OCI-M2 (cell line): ENCODE measurements around the gene ATG5.

Experiments
- DNase-seq: peaks from one replicate; lab custom pipeline; 2025; ENCODE audit not compliant: unreplicated experiment; lab: John Stamatoyannopoulos, UW

The ATG5 gene

DNA sequence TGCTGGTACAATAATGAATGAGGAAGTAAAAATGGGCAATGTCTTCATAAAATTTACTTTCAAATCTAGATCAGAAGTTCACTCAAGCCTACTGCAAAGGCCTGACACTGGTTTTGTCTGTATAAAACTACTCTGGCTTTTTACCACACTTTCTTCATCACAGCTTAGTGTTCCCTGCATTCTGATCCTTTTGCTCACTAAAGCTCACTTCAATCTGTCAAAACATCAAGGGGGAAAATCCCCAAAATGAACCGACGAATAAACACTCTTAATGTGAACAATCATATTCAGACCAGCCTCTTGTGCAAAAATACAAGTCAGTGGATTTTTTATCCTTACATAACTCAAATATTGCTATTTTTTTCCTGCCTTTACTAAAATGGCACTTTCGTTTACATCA lies 140.9 kb downstream of the ATG5 start:
- no peak for DNase-seq

DNA sequence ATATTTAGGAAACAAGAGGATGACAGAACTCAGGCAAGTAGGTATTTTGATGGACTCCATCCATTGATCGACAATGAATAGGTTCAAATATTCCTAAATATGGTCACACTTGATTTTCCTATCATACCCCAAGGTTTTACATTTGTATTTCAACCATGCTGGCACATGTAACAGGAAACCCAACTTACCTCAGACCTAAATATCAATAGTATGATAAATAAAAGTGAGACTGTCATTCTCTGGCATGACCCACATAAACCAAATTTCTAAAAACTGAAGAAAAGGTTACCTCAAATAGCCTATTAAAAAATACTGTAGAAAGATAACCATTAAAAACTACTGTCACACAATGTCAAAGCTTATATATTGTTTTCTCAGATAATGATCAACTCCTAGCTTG lies 142.1 kb downstream of the ATG5 start:
- no peak for DNase-seq

DNA sequence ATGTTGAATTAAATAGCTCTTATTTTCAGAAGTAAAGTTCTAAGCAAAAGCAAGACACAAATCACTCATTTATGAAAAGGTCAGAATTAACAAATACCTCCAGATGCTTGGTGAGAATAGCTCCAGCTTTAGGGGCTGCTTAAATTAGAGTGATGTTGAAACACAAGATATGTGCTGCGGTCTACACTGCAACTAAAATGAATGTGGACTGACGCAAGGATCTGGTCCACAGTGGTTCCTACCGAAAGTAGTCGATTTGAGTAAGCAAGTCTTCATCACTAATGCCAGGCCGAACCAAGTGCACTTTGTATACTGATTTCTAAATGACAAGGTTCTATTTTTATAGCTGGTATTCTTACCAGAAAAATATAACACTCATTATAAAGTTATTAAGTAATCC lies 143.1 kb downstream of the ATG5 start:
- no peak for DNase-seq

DNA sequence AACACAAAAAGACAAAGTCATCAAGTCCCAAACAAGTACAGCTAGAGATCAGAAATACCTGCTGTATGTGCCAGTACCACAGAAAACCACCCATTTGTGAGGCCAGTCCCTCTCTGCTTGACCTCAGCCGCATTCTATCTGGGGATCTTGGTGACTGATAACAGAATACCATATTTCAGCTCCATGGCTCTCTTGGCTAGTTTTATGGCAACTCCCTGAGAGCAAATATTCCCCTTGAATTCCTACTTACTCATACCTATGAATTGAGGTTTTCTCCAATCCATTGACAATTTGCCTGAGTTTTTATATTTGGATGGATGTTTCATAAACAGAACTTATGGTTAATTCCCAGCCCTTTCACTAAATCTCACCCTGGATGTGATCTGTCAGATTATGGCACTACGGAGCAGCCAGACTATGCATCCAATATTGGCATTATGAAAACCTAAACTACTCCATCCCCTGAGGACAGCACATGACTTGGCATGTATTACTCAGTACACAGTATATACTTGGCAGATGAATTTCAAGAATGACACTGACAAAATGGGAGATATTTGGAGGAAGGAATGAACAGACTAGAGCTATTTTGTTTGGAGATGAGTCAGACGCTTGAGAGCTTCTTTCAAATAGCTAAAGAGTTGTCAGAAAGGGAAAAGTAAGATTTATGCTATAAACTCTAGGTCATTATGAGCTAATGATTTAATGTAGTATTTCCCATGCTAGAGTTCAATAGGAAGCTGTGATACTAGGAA lies 143.7 kb downstream of the ATG5 start:
- no peak for DNase-seq

DNA sequence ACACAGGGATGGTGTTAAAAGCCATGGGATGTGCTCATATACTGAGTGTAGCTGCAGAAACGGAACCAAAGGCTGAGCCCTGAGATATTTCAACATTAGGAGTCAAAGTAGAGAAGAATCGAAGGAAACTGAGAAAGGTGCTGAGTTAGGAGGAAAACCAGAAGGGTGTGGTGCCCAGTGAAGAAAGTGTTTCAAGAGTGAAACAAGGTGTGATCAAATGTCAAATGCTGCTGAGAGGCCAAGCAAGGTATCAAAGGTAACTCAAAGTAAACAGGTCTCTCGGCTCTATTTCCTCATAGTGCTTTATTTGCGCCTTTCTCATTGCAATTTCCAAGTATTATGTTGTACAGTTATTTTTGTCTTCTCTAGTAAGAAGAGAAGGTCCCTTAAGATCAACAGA lies 145.4 kb downstream of the ATG5 start:
- DNase-seq, result no peak

DNA sequence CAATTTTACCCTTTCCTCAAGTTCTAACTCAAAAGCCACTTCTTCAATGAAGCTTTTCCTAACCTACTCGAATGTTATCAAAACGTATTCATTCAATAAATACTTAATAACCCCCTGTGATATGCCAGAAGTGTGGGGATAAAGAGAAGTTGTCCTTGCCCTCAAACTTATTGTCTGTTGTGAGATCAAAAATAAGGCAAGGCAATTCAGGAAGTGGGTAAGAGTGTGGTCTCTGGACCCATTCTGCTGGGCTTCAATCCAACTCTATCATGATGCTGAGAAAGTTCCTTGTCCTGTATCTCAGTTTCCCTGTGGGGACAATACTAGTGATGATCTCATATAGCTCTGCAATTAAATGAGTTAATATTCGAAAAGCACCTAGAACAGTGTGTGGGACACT lies 146.7 kb downstream of the ATG5 start:
- DNase-seq, result no peak

DNA sequence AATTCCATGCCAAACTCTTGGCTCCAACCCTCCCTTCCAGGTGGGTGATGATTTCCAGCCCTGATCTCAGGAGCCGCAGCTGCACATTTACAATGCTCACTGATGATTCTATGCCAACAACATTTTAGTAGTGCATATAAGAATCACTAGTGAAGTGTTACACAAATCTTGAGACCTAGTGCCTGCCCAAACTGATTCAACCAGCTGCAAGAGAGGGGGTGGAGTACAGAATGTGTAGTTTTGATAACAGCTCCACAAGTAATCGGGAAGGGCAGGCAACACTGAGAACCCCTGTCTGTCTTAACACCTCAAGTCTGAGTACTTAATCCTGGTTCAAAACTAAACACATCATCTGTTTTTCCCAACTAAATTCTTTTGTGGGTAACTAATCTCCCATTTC lies 147.8 kb downstream of the ATG5 start:
- DNase-seq, result no peak

DNA sequence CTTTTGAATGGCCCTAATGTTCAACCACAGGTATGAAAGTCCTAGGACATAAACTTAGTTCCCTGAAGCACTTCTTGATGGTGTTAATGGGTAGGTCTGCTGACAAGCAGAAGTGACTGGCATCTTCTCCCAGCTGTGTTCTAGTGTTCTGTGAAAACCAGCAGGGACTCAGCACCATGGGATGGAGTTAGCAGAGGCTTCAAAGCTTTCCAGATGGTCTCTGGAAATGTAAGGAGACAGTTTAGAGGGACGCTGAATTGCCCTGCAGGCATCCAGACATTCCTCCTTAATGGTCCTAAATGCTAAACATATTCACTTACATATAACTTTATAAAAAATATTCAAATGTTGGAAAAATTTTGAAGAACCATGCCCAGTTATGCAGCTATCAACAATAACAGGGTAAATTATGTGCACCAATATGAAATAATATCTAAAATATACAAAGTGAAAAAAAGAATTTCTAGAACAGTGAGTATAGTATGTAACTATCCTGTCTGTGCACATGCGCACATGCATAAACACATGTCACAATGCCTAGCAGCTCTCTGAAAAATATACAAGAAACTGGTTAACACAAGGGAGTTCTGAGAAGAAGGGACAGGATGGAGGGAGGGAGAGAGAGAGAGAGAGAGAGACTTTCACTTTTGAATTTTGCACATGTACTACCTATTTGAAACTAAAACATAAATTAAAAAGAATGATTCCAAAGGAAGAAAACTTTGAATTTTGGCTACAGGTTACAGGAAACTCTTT lies 152.3 kb downstream of the ATG5 start:
- no peak for DNase-seq

DNA sequence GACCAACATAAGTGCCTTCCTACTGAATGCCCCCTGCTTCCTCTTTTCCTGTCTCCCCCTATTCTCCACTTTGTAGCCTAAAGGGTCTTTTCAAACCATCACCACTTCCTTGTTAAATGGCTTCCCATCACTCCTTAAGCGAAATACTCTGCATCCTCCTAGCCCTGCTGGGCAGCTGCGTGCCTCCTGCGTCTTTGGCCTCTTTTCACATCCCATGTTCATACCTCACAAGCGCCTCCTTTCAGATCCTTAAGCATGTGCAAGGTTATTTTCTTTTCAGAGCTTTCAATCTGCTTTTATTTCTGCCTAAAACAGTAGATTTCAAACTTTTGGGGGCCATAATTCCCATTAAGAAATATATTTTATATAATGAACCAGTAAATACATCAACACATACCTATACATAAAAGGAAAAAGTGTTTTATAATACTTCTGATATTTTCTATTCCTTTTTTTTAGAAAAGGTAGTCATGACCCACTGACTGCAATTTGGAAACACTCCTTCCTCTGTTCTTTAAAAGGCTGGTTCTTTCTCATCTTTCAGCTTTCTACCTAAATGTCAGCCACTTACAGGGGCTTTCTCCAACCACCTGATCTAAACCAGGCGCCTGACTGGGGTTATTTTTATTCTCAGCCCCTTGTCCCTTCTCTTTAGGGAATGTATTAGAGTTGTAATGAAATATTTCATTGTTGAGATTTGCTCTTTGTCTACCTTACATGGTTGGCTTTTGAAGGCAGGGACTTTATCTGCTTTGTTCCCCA lies 155.3 kb downstream of the ATG5 start:
- no peak for DNase-seq

DNA sequence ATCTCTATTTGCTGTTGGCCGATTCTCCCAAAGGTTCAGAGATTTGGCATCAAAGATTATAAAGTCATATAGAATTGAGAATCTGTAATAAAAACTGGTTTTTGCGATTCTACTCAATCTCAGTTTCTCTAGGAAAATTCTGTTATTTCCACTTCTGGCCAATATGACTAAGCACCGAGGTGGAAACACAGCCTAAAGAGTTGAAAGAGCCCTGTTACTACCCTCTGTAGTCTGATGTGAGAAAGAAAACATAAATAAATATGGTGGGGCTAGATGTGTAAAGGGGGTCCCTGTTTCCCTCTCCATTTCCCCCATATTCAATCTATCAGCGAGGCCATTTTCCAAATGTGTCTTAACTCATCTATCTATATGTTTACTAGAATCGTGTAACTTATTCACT lies 156.0 kb downstream of the ATG5 start:
- no peak for DNase-seq

DNA sequence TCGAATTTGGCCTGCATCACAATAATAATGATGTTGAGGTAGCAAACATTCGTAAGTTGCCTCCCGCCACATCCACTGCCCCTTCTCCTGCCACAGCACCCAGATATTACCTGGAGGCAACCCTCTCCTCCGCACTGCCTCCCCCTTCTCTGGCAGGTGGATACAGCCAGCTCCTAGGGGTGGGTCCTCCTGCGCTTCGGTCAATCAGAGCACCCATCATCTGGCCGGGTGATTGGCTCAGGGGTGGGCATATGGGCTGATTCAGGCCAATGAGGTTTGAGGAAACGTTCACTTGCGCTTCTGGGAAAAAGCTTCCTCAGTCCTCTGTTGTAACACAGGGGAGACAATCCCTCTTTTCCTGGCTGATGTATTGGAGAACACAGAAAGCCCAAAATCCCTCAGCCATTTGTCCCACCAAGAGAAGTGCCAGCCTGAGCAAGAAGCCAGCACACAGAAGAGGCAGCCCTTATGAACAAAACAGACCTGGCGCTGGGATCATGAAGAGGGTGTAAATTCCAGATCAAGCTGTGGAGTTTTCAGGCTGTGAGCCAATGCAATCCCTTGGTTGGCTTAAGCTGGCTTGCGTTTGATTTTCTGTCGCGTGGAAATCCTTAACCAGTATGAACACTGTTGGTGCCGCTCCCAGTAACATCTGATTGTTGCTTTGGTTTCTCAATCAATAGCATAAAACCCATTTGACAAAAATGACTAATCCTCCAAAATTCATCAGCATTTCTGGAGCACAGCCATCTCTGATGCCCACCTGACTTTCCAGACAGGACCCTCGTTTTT lies 157.3 kb downstream of the ATG5 start:
- no peak for DNase-seq

DNA sequence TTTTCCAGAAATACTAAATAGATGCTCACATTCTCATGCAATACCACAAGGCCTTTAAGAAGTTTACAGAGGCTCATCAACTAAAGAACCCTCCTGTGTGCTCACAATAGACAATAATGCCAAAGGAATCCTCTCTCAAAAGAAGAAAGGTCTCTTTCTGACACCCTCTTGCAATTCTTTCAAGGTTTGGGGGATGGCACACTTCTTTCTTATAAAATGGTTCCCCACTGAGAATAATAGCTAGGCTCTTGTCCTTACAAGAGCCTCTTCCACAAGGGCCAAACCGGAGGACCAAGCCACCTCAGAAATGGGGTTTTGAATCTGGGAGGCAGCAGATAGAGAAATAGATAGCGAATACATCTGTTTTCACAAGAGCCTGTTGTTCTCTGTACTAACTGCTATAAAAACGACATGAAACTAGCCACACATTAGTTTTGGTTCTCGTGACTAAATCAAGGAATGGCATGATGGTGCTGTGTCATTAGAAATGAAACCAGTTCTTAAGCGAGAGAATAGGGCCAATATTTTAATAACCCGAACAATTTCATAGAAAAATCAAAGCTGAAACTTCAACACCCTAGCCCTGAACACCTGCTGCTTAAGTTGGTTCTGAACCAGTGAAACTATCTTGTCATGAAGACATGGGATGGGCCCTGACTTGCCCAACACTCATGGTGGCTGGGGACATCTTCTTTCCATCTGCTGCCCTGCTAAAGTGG lies 158.3 kb downstream of the ATG5 start:
- no peak for DNase-seq

DNA sequence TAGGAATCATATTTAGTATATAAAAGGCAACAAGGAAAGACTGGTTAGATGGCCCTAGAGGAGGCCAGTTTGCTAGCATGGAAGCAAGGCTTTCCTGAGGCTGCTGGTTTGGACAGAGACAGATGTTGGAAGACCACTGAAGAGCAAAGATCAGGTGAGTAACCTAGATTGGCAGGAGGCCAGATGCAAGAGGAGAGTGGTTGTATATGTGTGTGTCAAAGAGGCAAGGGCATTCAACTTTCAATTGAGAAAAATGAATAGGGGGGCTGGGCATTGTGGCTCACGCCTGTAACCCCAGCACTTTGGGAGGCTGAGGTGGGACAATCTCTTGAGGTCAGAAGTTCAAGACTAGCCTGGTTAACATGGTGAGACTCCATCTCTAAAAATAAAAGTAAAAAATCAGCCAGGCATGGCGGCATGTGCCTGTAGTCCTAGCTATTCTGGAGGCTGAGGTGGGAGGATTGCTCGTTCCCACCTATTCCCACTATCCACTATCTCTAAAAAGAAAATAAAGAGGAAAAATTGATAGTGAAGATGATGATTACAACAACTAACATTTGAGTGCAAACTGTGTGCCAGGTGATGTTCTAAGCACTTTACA lies 159.6 kb downstream of the ATG5 start:
- DNase-seq, result no peak

DNA sequence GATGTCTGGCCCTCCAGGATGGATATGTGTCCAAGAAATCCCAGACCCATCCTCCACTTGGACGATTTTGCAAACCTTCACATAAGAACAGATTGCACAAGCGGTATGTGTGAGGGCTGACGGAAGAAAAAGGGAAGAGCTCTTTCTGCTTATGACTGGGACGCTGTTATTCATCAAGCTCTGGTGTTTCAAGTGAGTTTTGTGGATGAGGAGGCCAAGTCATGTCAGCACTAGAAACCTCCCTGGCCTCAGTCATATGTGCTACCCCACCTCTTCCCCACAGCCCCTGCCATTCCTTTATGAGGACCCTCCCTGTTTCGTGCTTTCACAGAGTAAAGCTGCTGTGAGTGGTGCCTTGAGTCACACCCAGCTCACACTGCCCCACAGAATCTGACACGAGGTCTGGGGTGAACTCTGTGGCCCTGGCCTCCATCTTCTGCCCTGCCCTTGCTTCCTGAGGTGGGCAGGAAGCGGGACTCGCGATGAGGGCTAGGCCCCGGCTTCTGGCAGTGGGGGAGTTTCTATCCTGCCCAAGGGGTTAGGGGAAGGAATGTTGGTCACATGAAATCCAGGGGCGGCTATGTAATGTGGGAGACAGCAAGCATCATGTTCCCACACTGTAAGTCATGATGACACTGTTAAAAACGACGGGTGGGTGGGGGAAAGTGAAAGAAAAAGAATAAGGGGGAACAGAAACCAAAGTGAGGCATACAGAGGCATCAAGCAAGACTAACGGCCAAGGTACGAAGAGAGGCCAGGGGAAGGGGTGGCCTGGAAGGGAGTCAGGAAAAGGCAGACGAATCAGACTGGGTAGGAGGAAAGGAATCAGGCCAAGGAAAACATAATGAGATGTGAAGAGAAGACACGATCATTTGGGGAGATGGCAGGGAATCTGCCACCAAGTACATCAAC lies 161.3 kb downstream of the ATG5 start:
- no peak for DNase-seq

DNA sequence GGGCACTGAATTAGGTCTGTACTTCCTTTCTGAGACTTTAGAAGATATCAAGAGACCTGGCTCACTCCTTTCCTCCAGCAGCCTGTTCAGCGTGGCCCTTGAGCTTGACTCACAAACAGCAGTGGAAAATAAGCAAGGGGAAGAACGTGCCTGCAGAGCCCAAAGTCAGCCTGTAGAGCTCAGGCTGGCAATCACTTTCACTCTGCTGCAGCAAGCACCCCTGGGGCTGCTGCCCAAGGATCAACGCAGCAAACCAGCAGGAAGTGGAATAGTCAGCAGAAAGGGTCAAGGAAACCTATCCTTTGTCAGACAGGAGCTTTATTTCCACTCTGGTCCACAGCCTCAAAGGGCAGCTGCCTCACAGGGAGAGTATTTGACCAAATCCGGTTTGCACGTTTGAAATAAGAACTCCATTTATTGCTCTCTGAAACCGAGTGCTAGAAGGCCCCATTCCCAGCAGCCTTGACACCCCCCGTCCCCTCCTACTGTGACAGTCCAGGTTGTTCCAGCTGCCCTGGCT lies 162.1 kb downstream of the ATG5 start:
- DNase-seq, result no peak

DNA sequence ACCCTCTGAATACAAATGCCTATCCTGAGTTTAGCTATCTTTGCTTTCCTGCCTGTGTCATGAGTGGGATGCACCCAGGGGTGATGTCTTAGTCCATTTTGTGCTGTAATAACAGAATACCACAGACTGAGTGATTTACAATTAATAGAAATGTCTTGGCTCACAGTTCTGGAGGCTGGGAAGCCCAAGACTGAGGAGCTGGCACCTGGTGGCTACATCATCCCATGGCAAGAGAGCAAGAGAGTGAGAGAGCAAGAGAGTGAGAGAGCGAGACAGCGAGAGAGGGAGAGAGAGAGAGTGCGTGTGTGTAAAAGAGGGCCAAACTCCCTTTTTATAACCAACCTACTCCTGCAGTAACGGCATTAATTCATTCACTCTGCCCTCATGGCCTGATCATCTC lies 162.6 kb downstream of the ATG5 start:
- DNase-seq, result no peak

DNA sequence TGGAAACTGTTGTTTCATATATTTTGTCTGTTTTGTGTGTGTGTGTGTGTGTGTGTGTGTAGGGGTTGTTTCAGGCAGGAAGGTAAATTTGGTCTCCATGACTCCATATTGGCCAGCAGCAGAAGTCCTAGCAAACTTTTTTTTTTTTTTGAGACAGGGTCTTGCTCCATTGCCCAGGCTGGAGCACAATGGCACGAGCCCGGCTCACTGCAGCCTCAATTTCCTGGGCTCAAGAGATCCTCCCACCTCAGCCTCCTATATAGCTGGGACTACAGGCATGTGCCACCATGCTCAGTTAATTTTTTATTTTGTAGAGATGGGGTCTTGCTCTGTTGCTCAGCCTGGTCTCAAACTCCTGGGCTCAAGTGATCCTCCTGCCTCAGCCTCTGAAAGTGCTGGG lies 163.7 kb downstream of the ATG5 start:
- no peak for DNase-seq

DNA sequence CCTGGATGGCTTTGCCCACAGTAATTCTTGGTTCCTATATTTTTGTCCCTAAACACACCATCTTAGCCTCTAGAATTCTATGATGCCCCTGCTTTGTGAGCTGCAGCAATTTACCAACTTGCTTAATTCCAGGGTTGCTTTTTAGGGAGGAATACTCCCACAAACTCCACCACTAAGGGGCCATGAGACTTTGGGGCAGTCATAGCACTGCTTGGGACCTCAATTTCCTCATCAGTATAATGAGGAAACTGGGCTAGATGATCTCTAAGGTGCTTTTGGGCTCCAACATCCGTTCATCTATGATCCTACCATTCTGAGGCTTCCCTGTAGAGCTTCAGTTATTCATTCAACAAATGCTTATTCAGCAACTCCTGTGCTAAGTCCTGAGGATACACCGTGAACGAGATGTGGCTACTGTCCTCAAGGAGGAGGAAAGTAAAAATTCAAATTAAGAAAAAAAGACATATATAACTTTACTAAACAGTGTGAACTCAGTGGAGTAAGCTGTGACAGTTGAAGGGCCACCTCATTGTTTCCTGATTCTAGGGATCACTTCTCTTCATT lies 164.2 kb downstream of the ATG5 start:
- DNase-seq, result no peak

DNA sequence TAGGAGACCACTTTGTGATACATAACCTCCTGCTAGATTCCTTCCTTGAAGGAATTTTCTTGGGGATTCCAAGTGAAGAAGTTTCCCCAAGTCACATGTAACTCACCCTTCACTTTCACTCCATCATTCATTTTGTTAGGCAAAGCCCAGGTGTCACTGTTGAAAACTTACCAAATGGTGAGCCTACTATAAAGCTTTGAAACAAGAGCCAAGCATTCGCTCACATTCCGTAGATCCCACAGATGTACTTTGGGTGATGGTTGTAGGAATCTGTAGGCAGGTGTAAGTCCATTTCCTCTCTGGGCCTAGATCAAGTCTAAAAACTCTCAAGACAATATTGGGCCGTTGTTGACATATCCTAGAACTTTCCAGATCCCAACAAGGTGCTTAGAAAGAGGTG lies 165.4 kb downstream of the ATG5 start:
- DNase-seq, result no peak
